LNCAP (cell line): ENCODE measurements around the gene CD200.

ENCODE experiments used
- TF ChIP-seq, protein P1 (sequence below): fragments of 450-650 bp; IDR thresholded peaks from 2 replicates; pipeline ENCODE4 v1.5.1; 2017; ENCODE audit warnings: mild to moderate bottlenecking

Gene CD200

DNA sequence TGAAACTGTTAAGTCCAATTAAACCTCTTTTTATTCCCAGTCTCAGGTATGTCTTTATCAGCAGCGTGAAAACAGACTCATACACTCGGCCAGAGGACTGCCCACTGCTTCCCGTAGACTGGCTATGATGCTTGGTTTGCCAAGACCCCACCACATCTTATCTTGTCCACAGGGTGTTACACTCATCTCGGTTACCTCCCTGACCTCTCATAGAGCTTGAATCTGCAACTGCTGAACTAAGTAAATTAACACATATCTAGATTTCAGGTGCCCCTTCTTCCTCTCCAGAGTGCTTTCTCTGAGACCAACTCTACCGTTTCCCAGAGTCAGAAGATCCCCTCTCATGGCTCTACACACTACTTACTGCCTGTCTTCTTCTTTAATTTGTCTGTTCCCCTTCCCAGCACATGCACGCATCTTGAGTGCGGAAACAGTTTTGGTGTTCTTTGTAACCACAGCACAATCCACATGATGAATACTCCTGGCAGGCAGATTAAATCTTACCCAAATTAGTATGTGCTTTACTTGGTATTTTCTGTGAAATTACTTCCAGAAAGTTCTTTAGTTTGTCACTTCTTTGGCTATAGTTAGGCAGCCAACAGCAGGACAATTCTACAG lies 49.7 kb downstream of the CD200 start:
- TF ChIP-seq, protein P1, sequence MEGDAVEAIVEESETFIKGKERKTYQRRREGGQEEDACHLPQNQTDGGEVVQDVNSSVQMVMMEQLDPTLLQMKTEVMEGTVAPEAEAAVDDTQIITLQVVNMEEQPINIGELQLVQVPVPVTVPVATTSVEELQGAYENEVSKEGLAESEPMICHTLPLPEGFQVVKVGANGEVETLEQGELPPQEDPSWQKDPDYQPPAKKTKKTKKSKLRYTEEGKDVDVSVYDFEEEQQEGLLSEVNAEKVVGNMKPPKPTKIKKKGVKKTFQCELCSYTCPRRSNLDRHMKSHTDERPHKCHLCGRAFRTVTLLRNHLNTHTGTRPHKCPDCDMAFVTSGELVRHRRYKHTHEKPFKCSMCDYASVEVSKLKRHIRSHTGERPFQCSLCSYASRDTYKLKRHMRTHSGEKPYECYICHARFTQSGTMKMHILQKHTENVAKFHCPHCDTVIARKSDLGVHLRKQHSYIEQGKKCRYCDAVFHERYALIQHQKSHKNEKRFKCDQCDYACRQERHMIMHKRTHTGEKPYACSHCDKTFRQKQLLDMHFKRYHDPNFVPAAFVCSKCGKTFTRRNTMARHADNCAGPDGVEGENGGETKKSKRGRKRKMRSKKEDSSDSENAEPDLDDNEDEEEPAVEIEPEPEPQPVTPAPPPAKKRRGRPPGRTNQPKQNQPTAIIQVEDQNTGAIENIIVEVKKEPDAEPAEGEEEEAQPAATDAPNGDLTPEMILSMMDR, result no peak

DNA sequence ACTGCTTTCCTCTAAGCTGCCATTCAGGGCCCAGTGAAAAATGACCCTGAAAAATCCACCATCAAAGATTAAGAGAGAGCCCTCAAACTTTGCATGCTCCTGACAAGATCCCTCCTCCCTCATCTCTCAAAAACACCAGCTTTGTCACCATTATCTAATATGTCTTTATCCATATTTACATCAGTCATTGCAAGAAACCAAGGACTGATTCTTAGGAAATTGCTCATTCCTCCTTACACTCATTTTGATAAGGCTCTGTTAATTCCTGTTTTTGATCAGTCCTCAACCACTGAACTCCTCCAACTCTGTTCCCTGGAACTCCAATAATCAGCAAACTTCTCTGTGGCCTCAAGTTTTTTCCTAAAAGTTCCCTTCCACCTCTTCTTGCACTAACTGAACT lies 51.8 kb downstream of the CD200 start:
- TF ChIP-seq, protein P1, result no peak

DNA sequence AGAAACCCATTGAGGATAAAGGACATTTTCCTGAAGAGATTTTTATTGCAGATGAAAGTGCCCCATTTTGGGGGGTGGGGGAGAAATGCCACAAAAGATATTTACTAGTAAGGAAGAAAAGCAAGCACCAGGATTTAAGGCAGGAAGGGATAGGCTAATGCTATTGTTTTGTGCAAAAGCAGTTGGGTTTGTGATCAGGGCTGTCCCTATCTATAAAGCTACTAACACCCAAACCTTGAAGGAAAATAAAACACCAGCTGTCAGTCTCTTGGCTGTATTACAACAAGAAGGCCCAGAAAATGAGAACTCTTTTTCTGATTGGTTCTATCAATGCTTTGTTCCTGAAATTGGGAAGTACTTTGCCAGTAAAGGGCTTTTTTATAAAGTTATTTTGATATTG lies 56.0 kb downstream of the CD200 start:
- TF ChIP-seq, protein P1, result no peak

DNA sequence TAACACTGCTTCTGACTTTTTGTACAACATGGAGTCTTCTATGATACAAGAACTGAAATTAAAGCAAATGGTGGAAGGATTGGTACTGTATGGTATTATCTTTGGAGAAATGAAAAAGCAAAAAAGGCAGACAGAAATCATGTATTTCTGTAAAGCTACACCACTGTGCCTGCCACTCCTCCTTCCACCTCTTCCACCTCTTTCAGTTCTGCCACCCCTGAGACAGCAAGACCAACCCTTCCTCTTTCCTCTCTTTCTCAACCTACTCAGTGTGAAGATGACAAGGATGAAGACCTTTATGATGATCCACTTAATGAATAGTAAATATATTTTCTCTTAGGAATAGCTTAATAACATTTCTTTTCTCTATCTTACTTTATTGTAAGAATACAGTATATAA lies 57.0 kb downstream of the CD200 start:
- TF ChIP-seq, protein P1, result no peak

DNA sequence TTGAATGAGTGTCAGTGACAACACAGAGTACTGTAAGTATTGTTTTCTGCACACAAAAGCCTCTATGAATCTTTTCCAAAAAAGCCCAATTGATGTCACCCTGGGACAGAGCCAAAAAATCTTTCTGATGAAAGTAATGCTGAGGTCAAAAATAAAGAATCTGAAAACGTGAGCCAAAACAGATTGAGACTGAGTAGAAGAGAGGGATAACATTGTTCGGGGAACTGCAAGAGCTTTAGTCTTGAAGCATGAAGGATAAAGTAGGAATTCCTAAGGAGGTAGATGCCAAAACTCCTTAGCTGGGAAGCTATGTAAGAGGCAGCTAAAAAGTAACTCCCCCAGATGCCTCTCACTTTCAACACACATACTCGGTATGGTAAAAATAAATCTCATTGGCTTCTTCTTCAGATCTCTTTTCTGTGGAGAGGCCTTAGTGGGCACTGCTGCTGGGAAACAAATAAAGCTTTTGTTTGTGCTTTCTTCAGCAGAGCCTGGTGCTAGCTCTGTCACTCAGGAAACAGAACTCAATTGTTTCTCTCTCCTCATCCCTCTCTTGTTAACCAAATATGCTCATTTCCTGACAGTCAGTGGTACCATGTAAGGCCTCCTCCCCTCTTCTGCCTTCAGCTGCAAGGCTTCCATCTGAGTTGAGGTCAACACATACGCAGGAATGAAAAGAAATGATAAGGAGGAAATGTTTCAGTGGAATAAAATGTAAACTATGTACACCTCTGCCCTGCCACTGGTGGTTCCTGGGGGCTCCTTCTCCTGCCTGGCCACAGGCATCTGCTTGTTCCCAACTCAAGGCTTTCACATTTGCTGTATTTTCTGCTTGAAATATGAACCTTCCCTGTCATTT lies 58.1 kb downstream of the CD200 start:
- TF ChIP-seq, protein P1, result no peak

DNA sequence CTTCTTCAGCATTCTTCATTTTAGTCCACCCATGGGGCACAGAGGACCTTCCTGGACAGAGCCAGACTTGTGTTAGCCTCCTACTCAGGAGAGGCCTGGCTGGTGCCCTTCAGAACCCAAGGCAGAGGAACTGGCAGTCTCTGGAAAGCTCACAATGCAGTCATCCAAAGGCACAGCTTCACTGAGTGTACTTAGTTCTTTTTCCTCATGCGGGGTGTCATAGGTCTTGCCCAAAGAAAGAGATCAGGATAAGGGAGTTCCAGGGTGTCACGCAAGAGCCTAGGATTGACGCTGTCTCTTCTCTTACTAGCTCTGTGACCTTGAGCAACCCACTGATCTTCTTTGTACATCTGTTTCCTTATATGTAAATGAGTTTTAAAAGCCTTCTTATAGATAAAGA lies 58.7 kb downstream of the CD200 start:
- TF ChIP-seq, protein P1, result no peak

DNA sequence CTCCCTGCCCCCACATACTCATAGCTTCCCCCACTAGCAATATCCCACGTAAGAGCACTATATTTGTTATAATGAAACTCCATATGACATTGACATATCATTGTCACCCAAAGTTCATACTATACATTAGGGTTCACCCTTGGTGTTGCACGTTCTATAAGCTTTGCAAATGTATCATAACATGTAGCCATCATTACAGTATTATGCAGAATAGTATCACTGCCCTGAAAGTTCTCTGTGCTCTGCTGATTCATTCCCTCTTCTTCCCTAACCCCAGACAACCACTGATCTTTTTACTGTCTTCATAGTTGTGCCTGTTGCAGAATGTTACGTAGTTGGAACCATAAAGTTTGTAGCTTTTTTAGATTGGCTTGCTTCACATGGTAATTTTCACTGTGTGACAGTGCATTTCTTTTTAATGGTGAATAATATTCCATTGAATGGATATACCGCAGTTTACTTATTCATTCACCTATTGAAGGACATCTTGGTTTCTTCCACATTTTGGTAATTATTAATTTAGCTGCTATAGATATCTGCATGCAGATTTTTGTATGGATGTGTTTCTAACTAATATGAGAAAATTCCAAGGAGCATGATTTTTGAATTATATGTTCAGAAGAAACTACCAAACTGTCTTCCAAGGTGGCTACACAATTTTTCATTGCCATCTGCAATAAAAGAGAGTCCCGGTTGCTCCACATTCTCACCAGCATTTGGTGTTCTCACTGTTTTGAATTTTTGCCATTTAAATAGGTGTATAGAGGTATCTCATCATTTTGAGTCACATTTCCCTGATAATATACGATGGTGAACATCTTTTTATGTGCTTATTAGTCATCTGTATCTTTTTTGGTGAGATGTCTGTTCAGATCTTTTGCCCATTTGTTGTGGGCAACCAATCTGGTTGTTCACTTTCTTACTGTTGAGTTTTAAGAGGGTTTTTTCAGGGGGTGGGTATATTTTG lies 59.7 kb downstream of the CD200 start:
- TF ChIP-seq, protein P1, result no peak
